ENCODE measurements around the gene ZNF106. TPM values are rescaled to one million over a fixed set of nuclear protein-coding genes. Genes with fewer than 3 reads are reported as not detected.
A peak's percentile ranks its signal among the peaks of the same experiment; 100 is the strongest.

ZNF106 gene
- polyA plus RNA-seq, 3 donors, result 29.0 to 121 (median 69.2) TPM

DNA sequence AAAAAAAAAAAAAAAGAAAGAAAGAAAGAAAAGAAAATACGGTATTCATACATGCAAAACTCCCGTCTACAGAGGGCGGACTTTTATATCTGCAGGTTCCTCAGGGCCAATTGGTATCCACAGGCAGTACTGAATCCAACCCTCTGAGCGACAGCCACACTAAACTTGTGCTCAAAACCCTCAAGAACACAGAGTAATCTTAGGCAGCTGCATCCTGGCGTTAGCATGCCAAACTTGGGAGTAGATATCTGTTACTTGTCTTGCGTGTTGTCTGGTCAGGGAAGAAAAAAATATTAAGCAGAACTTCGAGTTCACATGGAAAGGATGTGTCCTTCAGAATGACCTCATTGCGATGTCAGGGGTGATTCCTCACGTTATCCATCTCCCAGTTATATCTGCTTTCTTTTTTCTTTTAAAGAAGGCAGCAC is 17.3 kb upstream of the ZNF106 start:
- intact Hi-C loops (cut with micrococcal nuclease), result no loop called here
- Histone ChIP-seq H3K4me1 (ENCODE audit: control insufficient read depth in 1 of 2, insufficient read depth in 2 of 2, low read length in 2 of 2) (peaks cover 30 to 37% of the 10 kb centered on the region in 2 donors), H3K4me3 (replicated peaks in 1 of 3; ENCODE audit: low read depth in 2 of 3, low read length in 3 of 3) (no peak overlapping the region), H3K27me3 (ENCODE audit: control insufficient read depth in 2 of 2, insufficient read depth in 2 of 2, low read length in 2 of 2) (no peaks in the 10 kb centered on the region), H3K36me3 (replicated peaks in 1 of 2; ENCODE audit: control insufficient read depth in 1 of 2, insufficient read depth in 2 of 2, low read length in 2 of 2) (peaks cover 23 to 41% of the 10 kb centered on the region in 2 donors), H3K9me3 (replicated peaks in 1 of 2; ENCODE audit: control insufficient read depth in 1 of 2, insufficient read depth in 1 of 2, low read length in 2 of 2) (no peaks in the 10 kb centered on the region), H3K4me2 (replicated peaks; ENCODE audit: extremely low read depth, low read length, poor library complexity, severe bottlenecking) (no peak overlapping the region), H2AFZ (ENCODE audit: insufficient read depth, low read depth, low read length, poor library complexity, severe bottlenecking) (no peak overlapping the region), H3K9ac (ENCODE audit: insufficient read depth, low read length, poor library complexity, severe bottlenecking) (no peak overlapping the region), H4K20me1 (ENCODE audit: insufficient read depth, low read length) (peaks cover 39% of the 10 kb centered on the region), H3K27ac (ENCODE audit: low read depth in 1 of 2, low read length in 2 of 2) (peak overlapping the region in 1 of 2 donors; percentile 10), H3K79me2 (ENCODE audit: insufficient read depth, low read length) (peaks cover 94% of the 10 kb centered on the region)
- no CpG with 5 or more reads among the region's 9 CpGs for WGBS (ENCODE audit: insufficient coverage)
- DNase-seq, result no peak
- peaks cover 0 to 2% (median 0%) of the 10 kb centered on the region in 3 donors for H3K27me3 Mint-ChIP-seq (ENCODE audit: low read depth in 3 of 3)
- H3K9me3 Mint-ChIP-seq, result no peaks in the 10 kb centered on the region
- H3K4me3 Mint-ChIP-seq, result no peak overlapping the region
- peak overlapping the region in 1 of 7 donors; percentile 38 for H3K27ac Mint-ChIP-seq
- peaks cover 39% of the 10 kb centered on the region for H3K4me1 Mint-ChIP-seq
- TF ChIP-seq, protein P1, sequence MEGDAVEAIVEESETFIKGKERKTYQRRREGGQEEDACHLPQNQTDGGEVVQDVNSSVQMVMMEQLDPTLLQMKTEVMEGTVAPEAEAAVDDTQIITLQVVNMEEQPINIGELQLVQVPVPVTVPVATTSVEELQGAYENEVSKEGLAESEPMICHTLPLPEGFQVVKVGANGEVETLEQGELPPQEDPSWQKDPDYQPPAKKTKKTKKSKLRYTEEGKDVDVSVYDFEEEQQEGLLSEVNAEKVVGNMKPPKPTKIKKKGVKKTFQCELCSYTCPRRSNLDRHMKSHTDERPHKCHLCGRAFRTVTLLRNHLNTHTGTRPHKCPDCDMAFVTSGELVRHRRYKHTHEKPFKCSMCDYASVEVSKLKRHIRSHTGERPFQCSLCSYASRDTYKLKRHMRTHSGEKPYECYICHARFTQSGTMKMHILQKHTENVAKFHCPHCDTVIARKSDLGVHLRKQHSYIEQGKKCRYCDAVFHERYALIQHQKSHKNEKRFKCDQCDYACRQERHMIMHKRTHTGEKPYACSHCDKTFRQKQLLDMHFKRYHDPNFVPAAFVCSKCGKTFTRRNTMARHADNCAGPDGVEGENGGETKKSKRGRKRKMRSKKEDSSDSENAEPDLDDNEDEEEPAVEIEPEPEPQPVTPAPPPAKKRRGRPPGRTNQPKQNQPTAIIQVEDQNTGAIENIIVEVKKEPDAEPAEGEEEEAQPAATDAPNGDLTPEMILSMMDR (IDR thresholded peaks at IDR 0.05), result no peak
- peaks cover 25 to 45% of the 10 kb centered on the region in 2 donors for H3K36me3 Mint-ChIP-seq

DNA sequence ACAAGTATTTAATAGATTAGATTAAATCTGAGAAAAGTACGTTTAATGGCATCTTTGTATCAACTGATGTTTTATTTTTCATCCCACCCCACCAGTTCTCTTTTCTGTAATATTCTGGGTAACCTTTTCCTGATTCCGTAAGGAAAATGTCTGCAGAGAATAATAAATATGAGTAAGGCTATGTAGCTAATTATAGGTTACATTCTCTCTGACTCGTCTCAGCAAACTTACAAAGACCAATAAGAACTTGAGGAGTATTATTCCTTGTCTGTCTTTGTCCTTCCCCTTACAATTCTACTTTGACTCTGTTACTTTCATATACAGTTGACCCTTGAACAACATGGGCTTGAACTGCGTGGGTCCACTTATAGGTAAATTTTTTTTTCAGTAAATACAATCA is 16.6 kb upstream of the ZNF106 start:
- WGBS (ENCODE audit: insufficient coverage), result no CpG with 5 or more reads among the region's 4 CpGs
- H4K20me1 ChIP-seq (ENCODE audit: insufficient read depth, low read length), result peaks cover 39% of the 10 kb centered on the region
- intact Hi-C loops (cut with micrococcal nuclease), result no loop called here
- no peak overlapping the region for H3K4me2 ChIP-seq (replicated peaks; ENCODE audit: extremely low read depth, low read length, poor library complexity, severe bottlenecking)
- H2AFZ ChIP-seq (ENCODE audit: insufficient read depth, low read depth, low read length, poor library complexity, severe bottlenecking), result no peak overlapping the region
- Mint-ChIP-seq H3K27ac (no peak overlapping the region), H3K9me3 (no peaks in the 10 kb centered on the region), H3K4me1 (peaks cover 46% of the 10 kb centered on the region), H3K27me3 (ENCODE audit: low read depth in 3 of 3) (peaks cover 0 to 2% (median 0%) of the 10 kb centered on the region in 3 donors), H3K36me3 (peaks cover 17 to 37% of the 10 kb centered on the region in 2 donors), H3K4me3 (no peak overlapping the region)
- TF ChIP-seq, protein P1 (IDR thresholded peaks at IDR 0.05), result no peak
- no peak for DNase-seq
- no peaks in the 10 kb centered on the region for H3K9me3 ChIP-seq (replicated peaks in 1 of 2; ENCODE audit: control insufficient read depth in 1 of 2, insufficient read depth in 1 of 2, low read length in 2 of 2)
- peaks cover 15 to 34% of the 10 kb centered on the region in 2 donors for H3K36me3 ChIP-seq (replicated peaks in 1 of 2; ENCODE audit: control insufficient read depth in 1 of 2, insufficient read depth in 2 of 2, low read length in 2 of 2)
- H3K27me3 ChIP-seq (ENCODE audit: control insufficient read depth in 2 of 2, insufficient read depth in 2 of 2, low read length in 2 of 2), result no peaks in the 10 kb centered on the region
- no peak overlapping the region for H3K4me3 ChIP-seq (replicated peaks in 1 of 3; ENCODE audit: low read depth in 2 of 3, low read length in 3 of 3)
- H3K27ac ChIP-seq (ENCODE audit: low read depth in 1 of 2, low read length in 2 of 2), result peak overlapping the region in 1 of 2 donors; percentile 12
- no peak overlapping the region for H3K9ac ChIP-seq (ENCODE audit: insufficient read depth, low read length, poor library complexity, severe bottlenecking)
- peaks cover 38 to 44% of the 10 kb centered on the region in 2 donors for H3K4me1 ChIP-seq (ENCODE audit: control insufficient read depth in 1 of 2, insufficient read depth in 2 of 2, low read length in 2 of 2)
- peaks cover 91% of the 10 kb centered on the region for H3K79me2 ChIP-seq (ENCODE audit: insufficient read depth, low read length)

All from CD14-positive monocyte (primary cell).